A673 (cell line): Measurements from ENCODE around the gene BBS9.

ENCODE experiments used
- EZH2 ChIP-seq: fragments of 200-600 bp; sonication (generic); IDR thresholded peaks from 2 replicates; pipeline ENCODE4 v1.6.1; 2017; ENCODE audit warnings: borderline replicate concordance, low read depth, mild to moderate bottlenecking, mixed read lengths, antibody characterized with exemption, low read length; ENCODE audit not compliant: poor library complexity, severe bottlenecking
- TF ChIP-seq, protein P1 (sequence below): fragments of 300-800, 200-600 bp; sonication (generic); conservative IDR thresholded peaks from 2 replicates; pipeline ENCODE4 v1.5.1; 2017; ENCODE audit warnings: low read depth, mild to moderate bottlenecking, antibody characterized with exemption, low read length, moderate library complexity, mixed read lengths

DNA sequence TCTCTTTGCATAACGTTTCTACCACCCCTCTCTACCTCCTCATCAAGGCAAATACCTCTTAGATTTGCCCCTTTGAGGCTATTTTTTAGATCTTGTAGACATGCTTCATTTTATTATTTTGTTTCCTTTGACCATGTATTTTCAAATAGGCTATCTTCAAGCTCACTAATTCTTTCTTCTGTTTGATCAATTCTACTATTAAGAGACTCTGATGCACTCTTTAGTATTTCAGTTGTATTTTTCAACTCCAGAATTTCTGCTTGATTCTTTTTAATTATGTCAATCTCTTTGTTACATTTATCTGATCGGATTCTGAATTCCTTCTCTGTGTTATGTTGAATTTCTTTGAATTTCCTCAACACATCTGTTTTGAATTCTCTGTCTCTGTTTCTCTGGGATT, 82.8 kb downstream of the BBS9 start:
- TF ChIP-seq, protein P1, sequence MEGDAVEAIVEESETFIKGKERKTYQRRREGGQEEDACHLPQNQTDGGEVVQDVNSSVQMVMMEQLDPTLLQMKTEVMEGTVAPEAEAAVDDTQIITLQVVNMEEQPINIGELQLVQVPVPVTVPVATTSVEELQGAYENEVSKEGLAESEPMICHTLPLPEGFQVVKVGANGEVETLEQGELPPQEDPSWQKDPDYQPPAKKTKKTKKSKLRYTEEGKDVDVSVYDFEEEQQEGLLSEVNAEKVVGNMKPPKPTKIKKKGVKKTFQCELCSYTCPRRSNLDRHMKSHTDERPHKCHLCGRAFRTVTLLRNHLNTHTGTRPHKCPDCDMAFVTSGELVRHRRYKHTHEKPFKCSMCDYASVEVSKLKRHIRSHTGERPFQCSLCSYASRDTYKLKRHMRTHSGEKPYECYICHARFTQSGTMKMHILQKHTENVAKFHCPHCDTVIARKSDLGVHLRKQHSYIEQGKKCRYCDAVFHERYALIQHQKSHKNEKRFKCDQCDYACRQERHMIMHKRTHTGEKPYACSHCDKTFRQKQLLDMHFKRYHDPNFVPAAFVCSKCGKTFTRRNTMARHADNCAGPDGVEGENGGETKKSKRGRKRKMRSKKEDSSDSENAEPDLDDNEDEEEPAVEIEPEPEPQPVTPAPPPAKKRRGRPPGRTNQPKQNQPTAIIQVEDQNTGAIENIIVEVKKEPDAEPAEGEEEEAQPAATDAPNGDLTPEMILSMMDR = no peak
- TF ChIP-seq EZH2 = no peak
